Measurements from ENCODE around the gene KLF5.

KLF5 gene

DNA sequence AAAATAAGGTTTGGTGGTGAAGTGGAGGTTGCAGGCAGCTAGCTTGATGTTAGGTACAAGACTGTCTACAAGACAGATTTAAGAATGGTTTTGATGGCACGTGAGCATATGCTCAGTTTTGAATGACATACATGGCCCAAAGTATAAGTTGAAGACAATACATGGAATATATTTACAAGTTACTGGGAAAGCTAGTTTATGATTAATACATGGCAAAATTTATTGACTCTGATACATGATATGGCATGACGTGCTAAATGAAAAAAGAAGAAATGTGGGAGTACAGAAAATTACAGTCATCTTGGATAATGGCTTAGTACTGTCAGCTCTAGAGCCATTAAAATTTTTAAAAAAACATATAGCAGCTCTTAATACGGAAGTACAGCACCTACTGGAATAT, 4.4 kb downstream of the KLF5 start:
- H3K4me3 ChIP-seq (ENCODE audit: low read depth, low read length) = no peak overlapping the region
- no peak for DNase-seq (ENCODE audit: low read depth)
- TF ChIP-seq, protein P1, sequence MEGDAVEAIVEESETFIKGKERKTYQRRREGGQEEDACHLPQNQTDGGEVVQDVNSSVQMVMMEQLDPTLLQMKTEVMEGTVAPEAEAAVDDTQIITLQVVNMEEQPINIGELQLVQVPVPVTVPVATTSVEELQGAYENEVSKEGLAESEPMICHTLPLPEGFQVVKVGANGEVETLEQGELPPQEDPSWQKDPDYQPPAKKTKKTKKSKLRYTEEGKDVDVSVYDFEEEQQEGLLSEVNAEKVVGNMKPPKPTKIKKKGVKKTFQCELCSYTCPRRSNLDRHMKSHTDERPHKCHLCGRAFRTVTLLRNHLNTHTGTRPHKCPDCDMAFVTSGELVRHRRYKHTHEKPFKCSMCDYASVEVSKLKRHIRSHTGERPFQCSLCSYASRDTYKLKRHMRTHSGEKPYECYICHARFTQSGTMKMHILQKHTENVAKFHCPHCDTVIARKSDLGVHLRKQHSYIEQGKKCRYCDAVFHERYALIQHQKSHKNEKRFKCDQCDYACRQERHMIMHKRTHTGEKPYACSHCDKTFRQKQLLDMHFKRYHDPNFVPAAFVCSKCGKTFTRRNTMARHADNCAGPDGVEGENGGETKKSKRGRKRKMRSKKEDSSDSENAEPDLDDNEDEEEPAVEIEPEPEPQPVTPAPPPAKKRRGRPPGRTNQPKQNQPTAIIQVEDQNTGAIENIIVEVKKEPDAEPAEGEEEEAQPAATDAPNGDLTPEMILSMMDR (conservative IDR thresholded peaks at IDR 0.05; ENCODE audit: low read depth, low read length) = no peak

DNA sequence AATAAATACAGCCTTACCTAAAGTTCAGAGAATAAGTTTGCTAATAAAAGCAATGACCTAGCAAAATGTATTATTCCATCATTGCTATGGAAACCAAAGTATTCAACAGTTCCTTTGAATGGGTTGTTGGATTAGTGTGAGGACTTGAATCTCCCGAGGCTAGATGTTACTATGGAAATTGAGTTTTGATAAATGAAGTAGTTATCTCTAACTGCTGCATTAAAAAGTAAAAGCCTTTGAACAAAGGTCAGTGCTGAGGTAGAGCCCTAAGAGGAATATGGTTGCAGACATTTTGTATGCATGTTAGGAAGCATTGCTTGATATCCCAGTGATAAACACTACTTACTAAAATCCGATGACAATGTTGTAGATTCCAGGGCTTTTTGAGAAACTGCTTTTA, 6.2 kb downstream of the KLF5 start:
- DNase-seq (ENCODE audit: low read depth) = no peak
- no peak overlapping the region for H3K4me3 ChIP-seq (ENCODE audit: low read depth, low read length)
- TF ChIP-seq, protein P1 (conservative IDR thresholded peaks at IDR 0.05; ENCODE audit: low read depth, low read length) = no peak

DNA sequence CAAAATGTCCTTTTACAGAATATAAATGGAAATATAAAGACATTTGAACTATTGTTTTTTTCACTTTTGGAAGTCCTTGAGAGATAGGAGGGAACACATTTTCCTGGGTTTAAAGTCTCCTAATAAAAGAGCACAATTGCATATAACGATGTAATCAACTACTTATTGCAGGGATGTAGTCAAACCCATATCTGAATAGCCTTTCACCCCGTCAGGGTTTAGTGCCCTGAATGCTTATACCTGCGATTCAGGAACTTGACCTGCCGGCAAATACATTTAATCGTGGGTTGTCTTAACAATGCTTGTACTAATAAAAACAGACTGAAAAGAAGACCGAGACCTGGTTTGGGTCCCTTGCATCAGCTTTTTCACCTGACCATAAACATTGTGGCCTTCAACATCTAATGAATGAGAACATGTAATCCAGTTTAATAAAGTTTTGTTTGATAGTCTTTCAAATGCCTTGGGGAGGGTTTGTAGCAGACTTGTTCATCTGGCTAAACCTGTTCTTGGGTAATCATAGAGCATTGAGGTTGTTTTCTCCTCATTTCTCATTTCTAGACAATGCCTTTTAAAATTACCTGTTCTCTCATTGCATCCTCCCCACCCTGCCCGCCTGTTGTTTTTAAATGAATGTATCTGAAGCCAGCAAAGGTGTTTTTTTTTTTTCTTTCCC, 7.0 kb downstream of the KLF5 start:
- H3K4me3 ChIP-seq (ENCODE audit: low read depth, low read length) = no peak overlapping the region
- TF ChIP-seq, protein P1 (conservative IDR thresholded peaks at IDR 0.05; ENCODE audit: low read depth, low read length) = no peak
- DNase-seq (ENCODE audit: low read depth) = no peak

DNA sequence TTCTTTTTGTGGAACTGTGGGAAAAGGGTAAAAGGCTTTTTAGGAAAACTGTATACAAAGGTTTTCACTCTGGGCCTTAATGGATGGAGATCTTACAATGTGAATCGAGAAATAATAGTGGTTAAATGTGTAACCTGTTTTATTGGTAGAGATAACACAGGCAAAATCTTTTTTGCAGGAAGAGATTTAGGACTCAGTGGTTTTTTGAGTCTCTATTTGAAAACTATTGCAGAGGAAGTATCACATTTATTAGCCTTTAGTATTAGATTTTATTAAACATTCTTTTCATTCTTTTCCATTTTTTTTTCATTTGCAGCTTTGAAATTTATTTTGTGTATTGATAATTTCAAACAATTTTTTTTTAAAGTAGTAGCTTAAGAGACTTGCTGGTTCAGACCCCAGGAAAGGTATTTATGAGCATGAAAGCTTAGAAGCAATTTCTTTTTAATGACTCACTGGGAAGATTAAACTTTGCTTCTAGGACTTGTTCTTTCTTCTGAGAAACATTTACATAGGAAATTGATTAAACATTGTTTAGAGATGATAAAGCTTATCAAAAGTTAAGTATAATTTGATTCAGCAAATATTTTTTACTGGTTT, 10.5 kb downstream of the KLF5 start:
- H3K4me3 ChIP-seq (ENCODE audit: low read depth, low read length) = no peak overlapping the region
- peak; percentile 49 for DNase-seq (ENCODE audit: low read depth)
- TF ChIP-seq, protein P1 (conservative IDR thresholded peaks at IDR 0.05; ENCODE audit: low read depth, low read length) = no peak

DNA sequence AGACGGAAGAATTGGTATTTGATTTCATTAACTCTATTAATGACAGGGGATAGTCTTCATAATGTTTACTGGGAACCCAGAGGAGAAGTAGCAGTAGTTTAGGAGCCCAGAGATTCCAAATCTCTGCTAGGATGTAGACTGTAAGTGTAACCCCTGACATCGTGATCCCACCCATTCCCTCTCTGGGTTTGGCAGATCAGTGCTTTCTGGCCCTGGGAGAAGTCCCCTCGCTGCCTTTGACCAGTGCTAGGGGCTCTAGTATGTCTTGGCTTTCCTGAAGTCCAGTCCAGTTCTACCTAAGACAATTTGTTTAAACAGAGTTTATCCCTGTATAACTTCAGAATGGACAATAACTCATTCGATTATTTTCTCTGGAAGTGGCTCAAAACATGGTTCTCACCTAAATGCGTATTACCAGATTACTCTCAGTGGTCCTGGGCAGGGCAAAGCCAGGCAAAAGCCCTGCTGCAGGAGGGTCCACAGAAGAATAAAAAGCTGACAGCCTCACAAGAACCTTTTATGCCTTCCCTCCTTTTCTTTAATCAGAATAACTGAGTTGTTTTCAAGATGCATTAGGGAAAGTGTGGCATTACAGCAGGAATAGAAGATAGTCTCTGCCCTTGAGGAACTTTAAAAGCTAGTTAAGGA, 11.8 kb downstream of the KLF5 start:
- DNase-seq (ENCODE audit: low read depth) = no peak
- no peak overlapping the region for H3K4me3 ChIP-seq (ENCODE audit: low read depth, low read length)
- TF ChIP-seq, protein P1 (conservative IDR thresholded peaks at IDR 0.05; ENCODE audit: low read depth, low read length) = no peak

DNA sequence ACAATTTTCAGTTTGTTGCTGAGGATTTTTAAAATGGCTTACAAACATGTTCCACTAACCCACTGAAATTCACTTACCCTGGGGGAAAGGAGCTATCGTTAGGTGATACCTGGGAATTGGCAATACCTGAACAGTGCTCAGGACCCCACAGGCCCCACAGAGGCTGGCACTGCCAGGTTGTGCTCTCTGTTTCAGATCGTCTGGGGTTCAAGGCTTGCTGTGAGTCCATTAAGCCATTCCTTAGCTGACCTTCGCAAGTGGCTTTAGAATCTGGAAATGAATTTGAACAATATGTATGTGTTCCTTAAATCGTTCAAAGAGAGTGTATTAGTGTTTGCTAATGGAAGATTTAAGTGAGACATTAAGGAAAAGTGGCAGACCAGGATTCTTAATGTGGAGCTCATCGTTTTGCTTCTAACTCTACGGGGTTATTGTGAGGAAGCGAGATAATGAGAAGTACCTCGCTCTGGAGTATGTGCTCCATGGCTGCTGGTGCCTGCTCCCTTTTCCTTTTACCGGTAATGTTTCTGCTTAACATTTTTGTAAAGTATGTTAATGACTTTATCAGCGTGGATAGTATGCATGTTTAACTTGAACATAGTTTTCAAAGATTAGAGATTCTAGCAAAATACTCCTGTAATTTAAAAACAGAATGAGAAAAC, 13.6 kb downstream of the KLF5 start:
- TF ChIP-seq, protein P1 (conservative IDR thresholded peaks at IDR 0.05; ENCODE audit: low read depth, low read length) = no peak
- DNase-seq (ENCODE audit: low read depth) = peak; percentile 21
- no peak overlapping the region for H3K4me3 ChIP-seq (ENCODE audit: low read depth, low read length)
